Activated CD8-positive, alpha-beta memory T cell treated with anti-CD3 and anti-CD28 coated beads for 1 hour (primary cell): ENCODE measurements around the gene PLD1.
"Not testable (repeated sequence)": the region's sequence is repeated elsewhere in the genome, so short reads cannot be mapped to it uniquely, and the experiment has no call there.

Source experiments
- DNase-seq, 2 donors: peaks; one replicate each; pipeline ENCODE4 v3.0.0-alpha.2; 2020; ENCODE audit warnings: low read depth in 1 of 2; ENCODE audit errors: extremely low read depth in 1 of 2

Gene PLD1

DNA sequence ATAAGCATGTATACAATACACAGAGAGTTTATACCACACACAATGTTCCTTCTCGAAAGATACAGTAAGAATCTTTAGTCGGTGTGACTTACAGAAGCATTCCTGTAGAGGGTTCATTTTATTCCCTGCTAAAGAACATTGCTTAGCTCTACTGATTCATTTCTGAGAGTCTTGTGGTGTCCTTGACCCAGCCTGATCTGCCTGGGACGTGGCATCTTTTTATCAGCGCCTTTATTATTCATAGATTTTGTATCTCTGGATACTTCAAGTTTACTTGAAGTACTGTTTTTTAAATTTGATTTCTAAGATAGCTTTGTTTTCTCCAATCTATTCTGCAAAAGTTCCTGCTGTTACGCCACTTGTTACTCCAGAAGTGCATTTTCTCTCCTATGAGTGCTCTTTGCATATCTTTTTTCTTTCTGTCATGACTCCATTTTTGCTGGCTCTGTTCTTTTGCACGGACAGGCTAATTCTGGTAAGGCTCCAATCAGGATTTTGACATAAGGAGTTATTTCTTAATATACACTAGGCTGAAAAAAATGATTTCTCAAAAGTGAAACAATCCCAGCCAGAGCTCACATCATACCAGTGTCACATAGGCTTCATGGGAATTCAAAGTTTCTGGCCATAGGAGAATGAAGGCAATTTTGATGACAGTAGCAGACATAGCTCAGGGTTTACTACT is 235.6 kb downstream of the PLD1 start:
- no peak for DNase-seq

DNA sequence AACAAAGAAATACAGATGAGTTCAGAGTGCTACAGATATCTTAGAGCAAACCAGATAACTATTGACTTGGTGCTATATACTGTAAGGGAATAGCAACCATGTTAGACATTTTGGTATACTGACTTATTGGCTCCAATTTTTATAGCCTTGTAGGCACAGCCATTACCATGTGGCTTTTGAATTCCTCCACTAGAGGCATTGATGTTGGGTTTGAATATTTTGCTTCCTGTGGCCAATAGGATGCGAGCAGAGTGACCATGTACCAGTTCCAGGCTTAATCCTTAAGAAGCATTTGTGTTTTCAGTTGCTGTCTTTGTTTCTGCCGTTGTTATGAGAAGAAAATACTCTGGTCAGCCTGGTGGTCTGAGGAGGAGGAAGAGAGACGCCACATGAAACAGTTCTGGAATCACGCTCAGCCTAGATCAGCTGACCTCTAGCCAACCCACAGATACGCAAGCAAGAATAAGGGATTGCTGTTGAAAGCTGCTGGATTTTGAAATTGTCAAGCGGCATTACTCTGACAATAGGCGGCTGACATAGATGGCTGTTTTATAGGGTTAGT is 240.6 kb downstream of the PLD1 start:
- no peak for DNase-seq

- DNase-seq = no peak
Observed at GRCh38 chr3:171568766-171569165, 241.5 kb downstream of the PLD1 start.

- DNase-seq = no peak
Observed at GRCh38 chr3:171566803-171567422, 243.4 kb downstream of the PLD1 start.

DNA sequence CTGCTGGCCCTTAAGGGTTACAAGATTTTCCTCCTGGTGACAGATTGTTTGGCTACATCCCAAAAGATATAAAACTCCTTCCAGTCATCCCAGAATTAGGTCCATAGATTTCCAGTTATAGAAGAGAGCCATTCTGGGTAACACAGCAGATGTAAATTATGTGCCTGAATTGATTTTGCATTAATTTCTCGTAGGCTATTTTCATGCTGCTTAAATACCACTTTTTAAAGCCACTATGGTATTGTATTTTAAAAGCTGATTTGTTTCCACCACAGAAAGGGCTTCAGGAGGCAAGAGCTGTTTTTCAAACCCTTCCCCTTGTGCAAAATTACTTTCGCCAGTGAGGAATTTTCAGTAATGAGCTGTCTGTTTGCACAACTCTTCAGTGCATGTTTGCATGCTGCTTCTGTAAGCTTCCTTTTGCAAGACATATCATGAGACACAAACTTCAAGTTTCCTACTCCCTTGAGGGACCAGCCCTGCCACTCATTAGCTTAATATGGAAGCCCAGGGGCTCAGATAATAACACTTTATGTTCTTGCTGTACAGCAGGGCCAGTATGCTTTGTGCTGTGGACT is 244.7 kb downstream of the PLD1 start:
- DNase-seq = no peak

DNA sequence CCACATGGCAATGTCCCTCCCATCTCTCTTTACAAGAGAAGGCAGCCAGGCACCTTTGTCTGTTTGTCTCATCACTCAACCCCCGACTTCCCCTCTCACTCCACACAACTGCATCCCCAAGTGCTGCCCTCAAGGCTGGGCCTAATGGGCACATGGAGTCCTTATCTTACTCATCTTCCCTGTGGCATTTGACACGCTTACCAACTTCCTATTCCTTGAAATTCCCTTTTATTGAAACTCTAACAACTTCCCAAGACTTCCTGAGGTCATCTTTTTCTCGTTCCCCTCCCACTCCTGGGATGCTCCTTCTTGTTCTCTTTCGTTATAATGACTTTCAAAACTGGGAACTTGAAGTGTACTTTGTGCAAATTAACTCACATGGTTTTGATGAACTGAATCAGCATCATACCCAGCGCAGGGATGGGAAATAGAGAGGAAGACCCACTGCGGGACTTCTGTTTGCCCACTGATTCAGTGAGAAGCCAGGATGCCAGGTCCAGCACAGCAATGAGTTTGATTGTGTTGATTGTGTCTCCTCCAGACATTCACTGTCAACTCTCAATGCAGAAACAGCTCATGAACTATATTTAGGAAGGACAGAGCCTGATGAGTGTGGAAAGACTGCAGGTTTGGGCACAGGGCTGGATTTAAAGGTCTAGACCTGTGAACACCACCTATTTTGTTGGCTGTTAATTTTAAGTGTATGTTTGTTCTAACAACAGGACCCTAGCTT is 245.4 kb downstream of the PLD1 start:
- no peak for DNase-seq

- DNase-seq = no peak
Observed at GRCh38 chr3:171563298-171563697, 247.0 kb downstream of the PLD1 start.

GRCh38 chr3:171562459-171562858 is 247.8 kb downstream of the PLD1 start:
- not testable (repeated sequence) for DNase-seq

- DNase-seq = no peak
Observed at GRCh38 chr3:171561596-171562323, 248.5 kb downstream of the PLD1 start.

DNA sequence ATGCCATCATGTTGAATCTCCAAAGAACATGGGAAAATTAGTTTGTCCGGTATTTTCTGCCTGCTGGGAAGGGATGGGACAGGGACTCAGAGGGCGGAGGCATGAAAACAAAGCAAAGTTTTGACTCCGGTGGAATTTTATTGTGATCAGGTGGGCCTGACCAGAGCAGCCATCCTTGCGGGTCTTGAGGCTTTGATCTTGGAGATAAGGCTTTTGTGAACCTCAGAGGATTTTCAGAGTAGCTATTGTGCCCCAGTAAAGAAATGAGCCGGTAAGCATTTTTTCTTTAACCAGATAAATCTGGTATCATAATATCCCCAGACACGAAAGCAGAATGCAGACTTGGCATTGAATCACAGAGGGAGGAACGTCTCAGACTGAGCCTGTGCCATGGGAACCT is 250.7 kb downstream of the PLD1 start:
- DNase-seq = no peak

- no peak for DNase-seq
Observed at GRCh38 chr3:171558188-171558696, 252.0 kb downstream of the PLD1 start.

DNA sequence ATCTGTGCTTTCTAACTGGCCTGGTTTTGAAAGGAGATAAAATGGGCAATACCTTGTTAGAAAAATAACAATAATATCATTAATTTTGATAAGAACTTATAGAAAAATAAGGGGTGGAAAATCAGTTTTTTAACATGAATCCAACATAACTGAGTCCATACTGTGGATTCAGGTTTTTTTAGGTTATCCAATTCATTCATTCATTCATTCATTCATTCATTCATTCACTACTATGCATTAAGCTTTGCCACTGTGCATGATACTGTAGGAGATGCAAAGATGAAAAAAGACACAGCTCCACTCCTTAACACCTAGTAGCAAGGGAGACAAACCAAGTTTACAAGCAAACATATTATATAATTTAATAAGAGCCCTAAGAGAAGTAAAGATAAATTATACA is 253.1 kb downstream of the PLD1 start:
- no peak for DNase-seq

DNA sequence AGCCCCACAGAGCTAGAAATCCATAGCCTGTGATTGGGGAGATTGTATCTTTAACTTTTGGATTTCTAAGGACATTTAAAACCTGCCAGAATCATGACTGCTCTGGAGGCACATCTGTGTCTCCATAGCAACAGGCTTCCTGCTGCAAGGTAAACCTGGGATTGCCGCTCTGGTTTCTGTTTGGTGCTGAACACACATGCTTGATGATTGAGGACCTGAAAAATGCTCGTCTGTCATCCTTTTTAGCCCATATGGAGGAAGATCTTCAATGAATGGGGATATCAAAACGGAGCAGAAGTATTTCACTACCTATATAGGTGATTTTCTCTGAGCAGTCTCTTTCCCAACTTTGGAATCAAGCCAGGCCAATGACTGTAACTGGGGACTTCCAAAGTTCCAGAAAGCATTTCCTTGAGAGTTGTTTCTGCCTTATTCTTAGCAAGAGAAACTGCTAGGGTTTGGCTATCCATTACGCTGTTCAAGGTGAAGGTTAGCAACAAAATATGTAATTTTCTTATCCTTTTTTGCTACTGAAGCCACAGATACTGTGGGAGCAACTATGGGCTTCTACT is 253.6 kb downstream of the PLD1 start:
- no peak for DNase-seq

- no peak for DNase-seq
Observed at GRCh38 chr3:171556148-171556547, 254.1 kb downstream of the PLD1 start.

GRCh38 chr3:171553086-171553485 is 257.2 kb downstream of the PLD1 start:
- no peak for DNase-seq

- DNase-seq = no peak
Observed at GRCh38 chr3:171552531-171552930, 257.8 kb downstream of the PLD1 start.

DNA sequence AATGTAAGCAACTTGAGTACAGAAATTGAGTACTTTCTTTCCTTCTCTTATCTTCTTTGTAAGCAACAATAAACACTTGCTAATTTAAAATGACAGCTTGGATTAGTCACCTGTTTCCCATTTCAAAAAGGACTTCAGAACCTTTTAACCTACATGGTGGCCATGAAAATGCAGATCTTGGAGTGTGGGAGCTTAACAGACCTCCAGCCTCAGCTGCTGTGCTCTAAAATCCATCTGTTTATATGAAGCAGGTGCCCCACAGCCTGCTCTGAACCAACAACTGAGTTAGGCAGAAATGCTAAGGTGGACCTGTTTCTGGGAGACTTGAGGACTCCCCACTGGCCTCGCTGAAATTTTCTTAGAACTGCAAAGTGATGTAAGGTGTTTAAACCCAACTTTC is 259.0 kb downstream of the PLD1 start:
- no peak for DNase-seq
